ENCODE measurements around the gene C2orf68.
"Not testable (repeated sequence)": the region's sequence is repeated elsewhere in the genome, so short reads cannot be mapped to it uniquely, and the experiment has no call there.

C2orf68 gene

DNA sequence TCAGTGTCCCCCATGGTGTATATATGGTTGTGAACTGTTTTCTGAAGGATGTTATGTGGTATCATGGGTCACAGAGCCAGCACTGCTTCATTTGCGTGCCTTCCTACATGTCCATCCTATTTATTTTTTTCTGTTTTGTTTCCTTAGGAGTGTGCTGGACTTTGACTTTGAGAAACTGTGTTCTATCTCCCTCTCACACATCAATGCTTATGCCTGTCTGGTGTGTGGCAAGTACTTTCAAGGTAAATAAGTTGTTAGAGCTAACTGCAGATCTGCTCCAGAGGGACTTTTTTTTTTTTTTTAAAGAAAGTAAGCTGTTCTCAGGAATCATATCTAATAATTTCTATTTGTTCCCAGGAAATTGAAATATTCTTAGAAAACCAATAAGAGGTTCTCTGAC, 9.5 kb upstream of the C2orf68 start:
- H3K36me3 ChIP-seq, result peaks cover 70% of the 10 kb centered on the region

DNA sequence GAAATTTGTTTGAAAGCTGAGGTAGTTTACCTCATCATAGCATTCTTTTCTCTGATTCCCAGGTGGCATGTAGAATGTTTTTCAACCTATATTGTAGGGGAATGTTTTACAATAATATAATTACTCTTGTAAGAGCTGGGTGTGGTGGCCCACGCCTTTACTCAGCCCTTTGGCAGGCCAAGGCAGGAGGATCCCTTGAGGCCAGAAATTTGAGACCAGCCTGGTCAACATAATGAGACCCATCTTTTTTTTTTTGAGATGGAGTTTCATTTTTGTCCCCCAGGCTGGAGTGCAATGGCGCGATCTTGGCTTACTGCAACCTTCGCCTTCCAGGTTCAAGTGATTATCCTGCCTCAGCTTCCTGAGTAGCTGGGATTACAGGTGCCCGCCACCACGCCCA, 7.8 kb upstream of the C2orf68 start:
- Histone ChIP-seq H3K36me3 (peaks cover 53% of the 10 kb centered on the region), H3K9me3 (no peaks in the 10 kb centered on the region), H3K27me3 (no peaks in the 10 kb centered on the region)

More for the DNA sequence above, 9.5 kb upstream of the C2orf68 start:
- no peaks in the 10 kb centered on the region for H3K9me3 ChIP-seq
- peaks cover 11% of the 10 kb centered on the region in 2 experiments for H3K4me1 ChIP-seq (ENCODE audit: control insufficient read depth in 1 of 2, insufficient read depth in 1 of 2, low read depth in 1 of 2, low read length in 1 of 2)
- no peak overlapping the region for H3K27ac ChIP-seq
- no peak overlapping the region for H3K4me3 ChIP-seq (ENCODE audit: low read depth in 1 of 2, low read length in 1 of 2)
- TF ChIP-seq, protein P1, sequence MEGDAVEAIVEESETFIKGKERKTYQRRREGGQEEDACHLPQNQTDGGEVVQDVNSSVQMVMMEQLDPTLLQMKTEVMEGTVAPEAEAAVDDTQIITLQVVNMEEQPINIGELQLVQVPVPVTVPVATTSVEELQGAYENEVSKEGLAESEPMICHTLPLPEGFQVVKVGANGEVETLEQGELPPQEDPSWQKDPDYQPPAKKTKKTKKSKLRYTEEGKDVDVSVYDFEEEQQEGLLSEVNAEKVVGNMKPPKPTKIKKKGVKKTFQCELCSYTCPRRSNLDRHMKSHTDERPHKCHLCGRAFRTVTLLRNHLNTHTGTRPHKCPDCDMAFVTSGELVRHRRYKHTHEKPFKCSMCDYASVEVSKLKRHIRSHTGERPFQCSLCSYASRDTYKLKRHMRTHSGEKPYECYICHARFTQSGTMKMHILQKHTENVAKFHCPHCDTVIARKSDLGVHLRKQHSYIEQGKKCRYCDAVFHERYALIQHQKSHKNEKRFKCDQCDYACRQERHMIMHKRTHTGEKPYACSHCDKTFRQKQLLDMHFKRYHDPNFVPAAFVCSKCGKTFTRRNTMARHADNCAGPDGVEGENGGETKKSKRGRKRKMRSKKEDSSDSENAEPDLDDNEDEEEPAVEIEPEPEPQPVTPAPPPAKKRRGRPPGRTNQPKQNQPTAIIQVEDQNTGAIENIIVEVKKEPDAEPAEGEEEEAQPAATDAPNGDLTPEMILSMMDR (IDR thresholded peaks at IDR 0.05), result no peak
- H3K27me3 ChIP-seq, result no peaks in the 10 kb centered on the region

DNA sequence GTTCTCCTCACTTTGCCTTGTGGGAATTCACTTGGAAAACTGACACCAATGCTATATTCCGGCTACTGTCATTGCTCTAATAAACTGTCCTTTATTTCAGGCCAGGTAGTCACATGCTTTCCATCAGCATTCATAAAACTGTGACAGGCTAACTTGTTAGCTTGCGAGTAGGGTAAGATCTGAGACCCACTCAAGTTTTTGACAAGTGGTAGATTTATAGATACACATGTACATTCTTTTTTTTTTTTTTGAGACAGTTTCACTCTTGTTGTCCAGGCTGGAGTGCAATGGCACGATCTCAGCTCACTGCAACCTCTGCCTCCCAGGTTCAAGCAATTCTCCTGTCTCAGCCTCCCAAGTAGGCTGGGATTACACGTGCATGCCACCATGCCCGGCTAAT, 5.9 kb upstream of the C2orf68 start:
- peaks cover 35% of the 10 kb centered on the region for H3K36me3 ChIP-seq
- H3K4me3 ChIP-seq (ENCODE audit: low read depth in 1 of 2, low read length in 1 of 2); H3K27me3 ChIP-seq; H3K9me3 ChIP-seq; H3K27ac ChIP-seq: not testable (repeated sequence)
- peaks cover 20 to 22% of the 10 kb centered on the region in 2 experiments for H3K4me1 ChIP-seq (ENCODE audit: control insufficient read depth in 1 of 2, insufficient read depth in 1 of 2, low read depth in 1 of 2, low read length in 1 of 2)

More for the DNA sequence above, 7.8 kb upstream of the C2orf68 start:
- no peak overlapping the region for H3K27ac ChIP-seq
- TF ChIP-seq, protein P1 (IDR thresholded peaks at IDR 0.05), result no peak
- peaks cover 17 to 19% of the 10 kb centered on the region in 2 experiments for H3K4me1 ChIP-seq (ENCODE audit: control insufficient read depth in 1 of 2, insufficient read depth in 1 of 2, low read depth in 1 of 2, low read length in 1 of 2)
- H3K4me3 ChIP-seq (ENCODE audit: low read depth in 1 of 2, low read length in 1 of 2), result no peak overlapping the region

- Histone ChIP-seq H3K27ac (peak overlapping the region; percentile 90), H3K4me3 (ENCODE audit: low read depth in 1 of 2, low read length in 1 of 2) (peak overlapping the region in 1 of 2 experiments; percentile 92), H3K4me1 (ENCODE audit: control insufficient read depth in 1 of 2, insufficient read depth in 1 of 2, low read depth in 1 of 2, low read length in 1 of 2) (peaks cover 37 to 42% of the 10 kb centered on the region in 2 experiments), H3K27me3 (no peaks in the 10 kb centered on the region), H3K36me3 (peaks cover 14% of the 10 kb centered on the region), H3K9me3 (no peaks in the 10 kb centered on the region)
- TF ChIP-seq, protein P1 (IDR thresholded peaks at IDR 0.05), result no peak
These were observed 3.5 kb upstream of the C2orf68 start for GRCh38 chr2:85615413-85615728.

DNA sequence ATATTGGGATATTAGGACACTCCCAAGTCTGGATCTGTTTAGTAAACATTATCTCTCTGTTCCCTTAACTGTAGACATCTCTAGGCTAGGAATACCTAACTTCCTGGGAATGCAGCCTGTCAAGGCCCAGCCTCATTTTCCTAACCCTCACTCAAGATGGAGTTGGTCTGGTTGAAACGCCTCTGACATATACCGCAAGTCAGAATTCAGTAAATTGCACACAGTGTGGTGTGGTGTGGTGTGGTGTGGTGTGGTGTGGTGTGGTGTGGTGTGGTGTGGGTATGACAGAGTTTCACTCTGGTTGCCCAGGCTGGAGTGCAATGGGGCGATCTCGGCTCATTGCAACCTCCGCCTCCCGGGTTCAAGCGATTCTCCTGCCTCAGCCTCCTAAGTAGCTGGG, 2.9 kb upstream of the C2orf68 start:
- H3K9me3 ChIP-seq; H3K27me3 ChIP-seq; H3K4me3 ChIP-seq (ENCODE audit: low read depth in 1 of 2, low read length in 1 of 2); H3K27ac ChIP-seq: not testable (repeated sequence)
- H3K36me3 ChIP-seq, result peaks cover 13% of the 10 kb centered on the region
- H3K4me1 ChIP-seq (ENCODE audit: control insufficient read depth in 1 of 2, insufficient read depth in 1 of 2, low read depth in 1 of 2, low read length in 1 of 2), result peaks cover 43 to 48% of the 10 kb centered on the region in 2 experiments

DNA sequence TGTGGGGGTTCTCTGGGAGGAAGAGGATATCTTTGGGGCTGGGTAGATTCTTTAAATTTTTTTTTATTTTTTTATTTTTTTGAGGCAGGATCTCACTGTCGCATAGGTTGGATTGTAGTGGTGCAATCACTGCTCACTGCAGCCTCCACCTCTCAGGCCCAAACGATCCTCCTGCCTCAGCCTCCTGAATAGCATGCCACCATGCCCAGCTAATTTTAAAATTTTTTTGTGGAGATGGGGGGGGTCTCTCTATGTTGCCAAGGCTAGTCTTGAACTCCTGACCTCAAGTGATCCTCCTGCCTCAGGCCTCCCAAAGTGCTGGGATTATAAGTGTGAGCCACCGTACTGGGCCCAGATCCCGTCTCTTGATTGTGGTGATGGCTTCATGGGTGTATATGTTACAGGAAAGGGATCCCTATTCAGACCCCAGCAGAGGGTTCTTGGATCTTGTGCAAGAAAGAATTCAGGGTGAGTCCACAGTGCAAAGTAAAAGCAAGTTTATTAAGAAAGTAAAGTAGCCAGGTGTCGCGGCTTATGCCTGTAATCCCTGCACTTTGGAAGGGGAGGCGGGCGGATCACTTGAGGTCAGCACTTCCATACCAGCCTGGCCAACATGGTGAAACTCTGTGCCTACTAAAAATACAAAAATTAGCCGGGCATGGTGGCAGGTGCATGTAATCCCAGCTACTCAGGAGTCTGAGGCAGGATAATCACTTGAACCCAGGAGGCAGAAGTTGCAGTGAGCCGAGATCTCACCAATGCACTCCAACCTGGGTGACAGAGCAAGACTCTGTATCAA, 2.0 kb upstream of the C2orf68 start:
- no peaks in the 10 kb centered on the region for H3K27me3 ChIP-seq
- H3K4me3 ChIP-seq (ENCODE audit: low read depth in 1 of 2, low read length in 1 of 2), result no peak overlapping the region

More for the DNA sequence above, 2.0 kb upstream of the C2orf68 start:
- Histone ChIP-seq H3K36me3 (peaks cover 12% of the 10 kb centered on the region), H3K9me3 (no peaks in the 10 kb centered on the region), H3K27ac (no peak overlapping the region), H3K4me1 (ENCODE audit: control insufficient read depth in 1 of 2, insufficient read depth in 1 of 2, low read depth in 1 of 2, low read length in 1 of 2) (peaks cover 50 to 57% of the 10 kb centered on the region in 2 experiments)
- TF ChIP-seq, protein P1 (IDR thresholded peaks at IDR 0.05), result no peak

Data from neutrophil (primary cell).